HepG2 (cell line): Measurements from ENCODE around the gene CRMP1. TPM values are rescaled to one million over a fixed set of nuclear protein-coding genes. Genes with fewer than 3 reads are reported as not detected.
A peak's percentile ranks its signal among the peaks of the same experiment; 100 is the strongest.

Experiments used
- ATAC-seq: fragments of 200-7000 bp; cut with Tn5 transposase; 3 replicates; pipeline ENCODE4 v1.9.1; 2020; ENCODE audit warnings: mild to moderate bottlenecking, moderate library complexity
- BruUV-seq: library from RNA; stranded (reverse); fragments of 400-500 nt; replicated peaks from 2 replicates; lab custom pipeline; 2021; lab: Mats Ljungman, UMichigan
- CTCF ChIA-PET: fragments of 300-600 bp; formaldehyde crosslinking; extraction: SDS; loops from one replicate; lab custom pipeline; 2021; ENCODE audit warnings: low total read pairs, inconsistent platforms, low intra/inter-chr PET ratio; lab: Yijun Ruan, JAX
- POLR2A ChIA-PET: fragments of 350-600 bp; sonication (Branson Sonifier 250); formaldehyde crosslinking; loops from one replicate; lab custom pipeline; 2020; ENCODE audit warnings: antibody characterized with exemption, inconsistent platforms; lab: Yijun Ruan, JAX
- DNase-seq: peaks from one replicate; pipeline ENCODE4 v3.0.0-alpha.2; 2015; ENCODE audit warnings: low spot score
- FAIRE-seq: peaks from 3 replicates; lab custom pipeline; 2011; peaks lifted over from hg19 to GRCh38; lab: Jason Lieb, UNC
- H2AFZ ChIP-seq: one replicate; pipeline ENCODE4 v1.6.1; 2011; ENCODE audit warnings: low read length, inconsistent platforms
- H3K27ac ChIP-seq: fragments of 300-600 bp; 3 replicates; pipeline ENCODE4 v1.8.0; 2011; ENCODE audit warnings: mixed run types, mild to moderate bottlenecking, mixed read lengths, low read length, inconsistent platforms; ENCODE audit not compliant: insufficient read depth; ENCODE audit errors: extremely low read length
- H3K27me3 ChIP-seq, 2 experiments: fragments of 200-600 bp in 1 of 2; 2 replicates in 1 of 2; 3 replicates in 1 of 2; pipeline versions ENCODE4 v1.6.0 to v1.8.0; 2011; ENCODE audit warnings: low read length in 2 of 2, mild to moderate bottlenecking in 2 of 2, moderate library complexity in 2 of 2, inconsistent platforms in 1 of 2; ENCODE audit not compliant: insufficient read depth in 2 of 2, control insufficient read depth in 1 of 2
- H3K36me3 ChIP-seq, 2 experiments: fragments of 200-600 bp in 1 of 2; replicated peaks in 1 of 2; 2 replicates in 1 of 2; 3 replicates in 1 of 2; pipeline versions ENCODE4 v1.5.1 to v1.8.0; 2011; ENCODE audit warnings: low read length in 2 of 2, inconsistent platforms in 1 of 2; ENCODE audit not compliant: insufficient read depth in 2 of 2, control insufficient read depth in 1 of 2
- H3K4me1 ChIP-seq: 2 replicates; pipeline ENCODE4 v1.5.1; 2012; ENCODE audit warnings: low read length, inconsistent platforms; ENCODE audit not compliant: insufficient read depth
- H3K4me2 ChIP-seq: 2 replicates; pipeline ENCODE4 v1.6.0; 2011; ENCODE audit warnings: low read depth, low read length, inconsistent platforms
- H3K4me3 ChIP-seq, 3 experiments: fragments of 200-600 bp in 1 of 3; sonication (generic), shearing (Covaris generic) in 1 of 3; replicated peaks in 1 of 3; 2 replicates each; pipeline ENCODE4 v1.5.1; 2011 to 2016; ENCODE audit warnings: low read length in 3 of 3, inconsistent platforms in 2 of 3, low read depth in 2 of 3, mild to moderate bottlenecking in 2 of 3, control low read depth in 1 of 3, mixed read lengths in 1 of 3; ENCODE audit not compliant: insufficient read depth in 1 of 3
- H3K79me2 ChIP-seq: one replicate; pipeline ENCODE4 v1.6.1; 2011; ENCODE audit warnings: low read length, inconsistent platforms; ENCODE audit not compliant: insufficient read depth
- H3K9ac ChIP-seq: 2 replicates; pipeline ENCODE4 v1.6.0; 2011; ENCODE audit warnings: mild to moderate bottlenecking, low read depth, low read length, inconsistent platforms; ENCODE audit not compliant: insufficient read depth
- H3K9me3 ChIP-seq: 2 replicates; pipeline ENCODE4 v1.5.1; 2012; ENCODE audit warnings: mild to moderate bottlenecking, low read length
- H4K20me1 ChIP-seq: 2 replicates; pipeline ENCODE4 v1.6.0; 2011; ENCODE audit warnings: inconsistent platforms, mild to moderate bottlenecking, low read length, moderate library complexity; ENCODE audit not compliant: insufficient read depth
- AHR ChIP-seq: IDR thresholded peaks from 2 replicates; pipeline ENCODE4 v1.6.1; 2018; ENCODE audit warnings: missing genetic modification reagents, missing compliant biosample characterization
- AKNA ChIP-seq: sonication (generic); formaldehyde crosslinking; IDR thresholded peaks from 2 replicates; pipeline ENCODE4 v1.4.0; 2020; ENCODE audit warnings: missing genetic modification reagents, borderline replicate concordance
- ATF4 ChIP-seq, 2 experiments: fragments of 450-650 bp in 1 of 2; sonication (generic) in 1 of 2; formaldehyde crosslinking; IDR thresholded peaks; 2 replicates each; pipeline versions ENCODE4 v1.5.0 to v1.8.0; 2020 to 2022; ENCODE audit warnings: mild to moderate bottlenecking in 1 of 2, missing genetic modification reagents in 1 of 2
- CEBPB ChIP-seq: IDR thresholded peaks from 2 replicates; pipeline ENCODE4 v1.6.1; 2011; ENCODE audit warnings: low read depth, low read length, improper control_type of control experiment, borderline replicate concordance
- CREM ChIP-seq, 2 experiments: sonication (generic) in 1 of 2; formaldehyde crosslinking in 1 of 2; IDR thresholded peaks; 2 replicates each; pipeline versions ENCODE4 v1.4.0 to v1.6.1; 2016 to 2020; ENCODE audit warnings: antibody characterized with exemption in 1 of 2, mild to moderate bottlenecking in 1 of 2, missing genetic modification reagents in 1 of 2
- HDAC6 ChIP-seq: fragments of 200-600 bp; sonication (generic); IDR thresholded peaks from 2 replicates; pipeline ENCODE4 v1.7.0; 2017; ENCODE audit warnings: mild to moderate bottlenecking, antibody characterized with exemption, low read length, low read depth
- RORA ChIP-seq: sonication (generic); formaldehyde crosslinking; IDR thresholded peaks from 2 replicates; pipeline ENCODE4 v1.5.0; 2020; ENCODE audit warnings: mild to moderate bottlenecking, missing genetic modification reagents, moderate library complexity
- SMAD3 ChIP-seq: sonication (generic); formaldehyde crosslinking; IDR thresholded peaks from 2 replicates; pipeline ENCODE4 v1.4.0; 2020; ENCODE audit warnings: missing genetic modification reagents
- TARDBP ChIP-seq: sonication (generic); formaldehyde crosslinking; IDR thresholded peaks from 2 replicates; pipeline ENCODE4 v1.8.0; 2022; ENCODE audit warnings: mild to moderate bottlenecking, missing genetic modification reagents
- THAP7 ChIP-seq: sonication (generic); formaldehyde crosslinking; IDR thresholded peaks from 2 replicates; pipeline ENCODE4 v1.8.1; 2023; ENCODE audit warnings: mild to moderate bottlenecking, missing genetic modification reagents
- ZNF607 ChIP-seq: sonication (generic); formaldehyde crosslinking; IDR thresholded peaks from 2 replicates; pipeline ENCODE4 v1.5.1; 2020; ENCODE audit warnings: missing genetic modification reagents, mild to moderate bottlenecking, borderline replicate concordance
- ZNF746 ChIP-seq: sonication (generic); formaldehyde crosslinking; IDR thresholded peaks from 2 replicates; pipeline ENCODE4 v1.8.0; 2022; ENCODE audit warnings: mild to moderate bottlenecking, missing genetic modification reagents
- WGBS: methylation state at CpG from one replicate; pipeline ENCODE4 v1.1.6; 2017; ENCODE audit warnings: low lambda C conversion rate; 5-methylcytosine and 5-hydroxymethylcytosine counted together
- in situ Hi-C: cut with HindIII; loops from 2 replicates; pipeline ENCODE4 v1.10.0; 2017; ENCODE audit warnings: low pct_unique_long_range_greater_than_20kb; ENCODE audit not compliant: extremely low pct_ligation_motif_present
- intact Hi-C: fragments of 100-400 bp; cut with micrococcal nuclease; formaldehyde crosslinking; loops from one replicate; pipeline ENCODE4 v1.10.0; 2022; ENCODE audit not compliant: unreplicated experiment
- polyA plus RNA-seq, 8 experiments: library from polyadenylated mRNA; depleted of rRNA in 3 of 8; stranded (reverse) in 7 of 8; unstranded in 1 of 8; fragments of >200 nt; fragmentation: Illumina TruSeq in 4 of 8; extraction: Trizol in 4 of 8; gene quantifications; 2 replicates each; pipeline versions ENCODE4 v1.2.1 to v1.2.3, GENCODE V29; 2011 to 2016; ENCODE audit warnings: low read depth in 4 of 8, missing spikeins in 1 of 8, mixed read lengths in 1 of 8; ENCODE audit not compliant: insufficient read depth in 1 of 8
- total RNA-seq, 5 experiments: library from RNA; depleted of rRNA; stranded (reverse); fragments of >200 nt; fragmentation: Illumina TruSeq; extraction: Trizol; gene quantifications; 2 replicates each; pipeline ENCODE4 v1.2.3, GENCODE V29; 2016; ENCODE audit warnings: low read depth in 1 of 5

CRMP1 gene
- total and polyA plus RNA-seq, 2 of the 13 experiments (the other 11 are each of a cell fraction or from before 2014, with no cell fraction given): not detected

GRCh38 chr4:5854929-5855328, 38.0 kb downstream of the CRMP1 start:
- in situ Hi-C loops: no loop called here
- peaks cover 0 to 8% of the 10 kb centered on the region in 2 experiments; a peak in 2 of 5 replicates for H3K27me3 ChIP-seq

GRCh38 chr4:5852523-5853202, 40.2 kb downstream of the CRMP1 start:
- H3K4me2 ChIP-seq: no peak overlapping the region
- FAIRE-seq (no peak), DNase-seq (no peak), ATAC-seq (no peak)
- ChIA-PET POLR2A (no interaction called here), CTCF (no interaction called here)
- H3K27ac ChIP-seq: no peak overlapping the region
- intact Hi-C loops: no loop called here
- no peaks in the 10 kb centered on the region for H3K79me2 ChIP-seq
- no peaks in the 10 kb centered on the region for H4K20me1 ChIP-seq
- in situ Hi-C loops: no loop called here
- no peaks in the 10 kb centered on the region for H3K9me3 ChIP-seq
- 2% methylated on average over 9 of the region's 9 CpGs for WGBS
- no peak overlapping the region for H3K9ac ChIP-seq
- H3K4me3 ChIP-seq: no peak overlapping the region
- H3K36me3 ChIP-seq: no peaks in the 10 kb centered on the region
- peaks cover 0 to 5% of the 10 kb centered on the region in 2 experiments; a peak in 2 of 5 replicates for H3K27me3 ChIP-seq
- H3K4me1 ChIP-seq: no peaks in the 10 kb centered on the region
- no peak overlapping the region for H2AFZ ChIP-seq
- no TSS peak for BruUV-seq
- TF ChIP-seq AHR (no peak), AKNA (CRISPR knock-in tag) (no peak), THAP7 (CRISPR knock-in tag) (no peak), TARDBP (CRISPR knock-in tag) (no peak), RORA (CRISPR knock-in tag) (no peak), HDAC6 (no peak), ZNF607 (CRISPR knock-in tag) (no peak), CREM (IDR thresholded peaks at IDR 0.05) (no peak), CREM (CRISPR knock-in tag; IDR thresholded peaks at IDR 0.05) (no peak), ZNF746 (CRISPR knock-in tag) (no peak), ATF4 (CRISPR knock-in tag; IDR thresholded peaks at IDR 0.05) (no peak)

More at GRCh38 chr4:5854929-5855328, 38.0 kb downstream of the CRMP1 start:
- no peaks in the 10 kb centered on the region for H3K4me1 ChIP-seq
- H3K9ac ChIP-seq: no peak overlapping the region
- intact Hi-C loops: no loop called here
- no peaks in the 10 kb centered on the region for H3K9me3 ChIP-seq
- no peak for FAIRE-seq
- no peaks in the 10 kb centered on the region for H3K36me3 ChIP-seq
- DNase-seq: no peak
- WGBS: 22% methylated on average over 3 of the region's 3 CpGs
- no peak for TF ChIP-seq SMAD3 (CRISPR knock-in tag)
- TF ChIP-seq CEBPB: peak; percentile 36; the same call in 1 of the 2 replicates
- H3K4me2 ChIP-seq: no peak overlapping the region
- ChIA-PET POLR2A (no interaction called here), CTCF (no interaction called here)
- H3K79me2 ChIP-seq: no peaks in the 10 kb centered on the region
- no peak overlapping the region for H3K4me3 ChIP-seq
- BruUV-seq: no TSS peak
- no peak for ATAC-seq
- no peak overlapping the region for H2AFZ ChIP-seq
- no peaks in the 10 kb centered on the region for H4K20me1 ChIP-seq
- H3K27ac ChIP-seq: no peak overlapping the region
